Peyer's patch (tissue), 4 donors: ENCODE results near the gene PGAM2.

Experiments used
- POLR2A ChIP-seq, 2 donors: fragments of 450-650 bp; IDR thresholded peaks; one replicate each; pipeline ENCODE4 v1.5.1; 2017; ENCODE audit warnings: antibody characterized with exemption in 2 of 2, mild to moderate bottlenecking in 2 of 2, moderate library complexity in 2 of 2
- TF ChIP-seq, protein P1 (sequence below), 6 experiments: fragments of 450-650 bp in 4 of 6; fragments of 200-600 bp in 2 of 6; sonication (generic) in 1 of 6; IDR thresholded peaks; one replicate each; pipeline ENCODE4 v1.5.1; 2017 to 2019; ENCODE audit warnings: antibody characterized with exemption in 6 of 6, mild to moderate bottlenecking in 3 of 6, moderate library complexity in 1 of 6

DNA sequence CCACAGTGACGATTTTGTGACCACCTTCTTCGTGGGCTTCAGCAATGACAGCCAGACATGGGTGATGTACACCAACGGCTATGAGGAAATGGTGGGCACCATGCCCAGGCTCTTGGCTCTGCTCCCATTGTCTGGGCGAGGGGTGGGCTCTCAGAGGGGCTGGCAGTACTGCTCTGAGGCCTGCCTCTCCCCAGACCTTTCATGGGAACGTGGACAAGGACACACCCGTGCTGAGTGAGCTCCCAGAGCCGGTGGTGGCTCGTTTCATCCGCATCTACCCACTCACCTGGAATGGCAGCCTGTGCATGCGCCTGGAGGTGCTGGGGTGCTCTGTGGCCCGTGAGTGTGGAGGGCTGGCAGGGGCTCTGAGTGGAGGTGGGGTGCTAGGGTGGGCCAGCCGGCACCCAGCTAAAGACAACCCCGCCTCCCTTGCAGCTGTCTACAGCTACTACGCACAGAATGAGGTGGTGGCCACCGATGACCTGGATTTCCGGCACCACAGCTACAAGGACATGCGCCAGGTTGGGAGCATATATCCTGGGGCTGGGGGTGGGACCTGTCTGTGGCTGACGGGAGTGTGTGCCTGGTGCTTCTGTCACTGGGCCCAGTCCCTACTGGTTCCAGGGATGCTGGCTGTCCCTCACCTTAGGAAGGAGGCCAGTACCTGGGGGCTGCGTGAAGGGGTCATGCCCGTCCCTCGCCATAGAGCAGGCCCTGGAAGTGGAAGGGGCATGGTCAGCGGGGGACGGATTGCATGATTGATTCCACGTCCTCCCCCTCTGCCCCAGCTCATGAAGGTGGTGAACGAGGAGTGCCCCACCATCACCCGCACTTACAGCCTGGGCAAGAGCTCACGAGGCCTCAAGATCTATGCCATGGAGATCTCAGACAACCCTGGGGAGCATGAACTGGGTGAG, 45.6 kb upstream of the PGAM2 start:
- no peak for TF ChIP-seq POLR2A (IDR thresholded peaks at IDR 0.05)
- TF ChIP-seq, protein P1, sequence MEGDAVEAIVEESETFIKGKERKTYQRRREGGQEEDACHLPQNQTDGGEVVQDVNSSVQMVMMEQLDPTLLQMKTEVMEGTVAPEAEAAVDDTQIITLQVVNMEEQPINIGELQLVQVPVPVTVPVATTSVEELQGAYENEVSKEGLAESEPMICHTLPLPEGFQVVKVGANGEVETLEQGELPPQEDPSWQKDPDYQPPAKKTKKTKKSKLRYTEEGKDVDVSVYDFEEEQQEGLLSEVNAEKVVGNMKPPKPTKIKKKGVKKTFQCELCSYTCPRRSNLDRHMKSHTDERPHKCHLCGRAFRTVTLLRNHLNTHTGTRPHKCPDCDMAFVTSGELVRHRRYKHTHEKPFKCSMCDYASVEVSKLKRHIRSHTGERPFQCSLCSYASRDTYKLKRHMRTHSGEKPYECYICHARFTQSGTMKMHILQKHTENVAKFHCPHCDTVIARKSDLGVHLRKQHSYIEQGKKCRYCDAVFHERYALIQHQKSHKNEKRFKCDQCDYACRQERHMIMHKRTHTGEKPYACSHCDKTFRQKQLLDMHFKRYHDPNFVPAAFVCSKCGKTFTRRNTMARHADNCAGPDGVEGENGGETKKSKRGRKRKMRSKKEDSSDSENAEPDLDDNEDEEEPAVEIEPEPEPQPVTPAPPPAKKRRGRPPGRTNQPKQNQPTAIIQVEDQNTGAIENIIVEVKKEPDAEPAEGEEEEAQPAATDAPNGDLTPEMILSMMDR (IDR thresholded peaks at IDR 0.05) = no peak
